Fibroblast of lung (primary cell): Measurements from ENCODE around the gene NRXN2.

Experiments used
- CTCF ChIP-seq, 2 donors: IDR thresholded peaks in 1 of 2; conservative IDR thresholded peaks in 1 of 2; 1 replicate in 1 of 2; 2 replicates in 1 of 2; pipeline ENCODE4 v1.5.1; 2011 to 2012; ENCODE audit warnings: low read length in 2 of 2, control low read depth in 1 of 2, inconsistent platforms in 1 of 2, low read depth in 1 of 2, mild to moderate bottlenecking in 1 of 2
- EZH2 ChIP-seq: IDR thresholded peaks from 2 replicates; pipeline ENCODE4 v1.5.1; 2012; ENCODE audit warnings: low read length, control low read depth, mild to moderate bottlenecking; ENCODE audit errors: missing control alignments

GRCh38 chr11:64663656-64664055 is 59.3 kb downstream of the NRXN2 start:
- TF ChIP-seq CTCF (conservative IDR thresholded peaks at IDR 0.05 in 1 of 2, IDR thresholded peaks at IDR 0.05 in 1 of 2; ENCODE audit: low read depth in 1 of 2, low read length in 2 of 2) (no peak), EZH2 (no peak)
